Keratinocyte (primary cell): Measurements from ENCODE around the gene TRMT10A. TPM values are rescaled to one million over a fixed set of nuclear protein-coding genes. Genes with fewer than 3 reads are reported as not detected.
"Not testable (repeated sequence)": the region's sequence is repeated elsewhere in the genome, so short reads cannot be mapped to it uniquely, and the experiment has no call there.

Source experiments
- DNase-seq: peaks from one replicate; pipeline ENCODE4 v3.0.0-alpha.2; 2011; ENCODE audit warnings: low read depth, missing footprints, low spot score
- FAIRE-seq: peaks from 2 replicates; lab custom pipeline; 2011; peaks lifted over from hg19 to GRCh38; lab: Jason Lieb, UNC
- H2AFZ ChIP-seq: 2 replicates; pipeline ENCODE4 v1.6.0; 2012; ENCODE audit warnings: low read length, control low read depth, inconsistent platforms; ENCODE audit not compliant: control insufficient read depth
- H3K27ac ChIP-seq: 2 replicates; pipeline ENCODE4 v1.5.1; 2011; ENCODE audit warnings: low read length; ENCODE audit not compliant: control insufficient read depth, insufficient read depth
- H3K27me3 ChIP-seq: 3 replicates; pipeline ENCODE4 v1.6.0; 2011; ENCODE audit warnings: low read length; ENCODE audit not compliant: control insufficient read depth, insufficient read depth; ENCODE audit errors: extremely low read depth
- H3K36me3 ChIP-seq, 2 experiments: 2 replicates in 1 of 2; 3 replicates in 1 of 2; pipeline ENCODE4 v1.5.1; 2011; ENCODE audit warnings: low read length in 2 of 2, mild to moderate bottlenecking in 1 of 2; ENCODE audit not compliant: control insufficient read depth in 2 of 2, insufficient read depth in 2 of 2; ENCODE audit errors: extremely low read depth in 1 of 2
- H3K4me1 ChIP-seq: 3 replicates; pipeline ENCODE4 v1.5.1; 2011; ENCODE audit warnings: low read length; ENCODE audit not compliant: control insufficient read depth, insufficient read depth; ENCODE audit errors: extremely low read depth
- H3K4me2 ChIP-seq: 3 replicates; pipeline ENCODE4 v1.6.0; 2011; ENCODE audit warnings: low read depth, low read length; ENCODE audit not compliant: control insufficient read depth, insufficient read depth; ENCODE audit errors: extremely low read depth
- H3K4me3 ChIP-seq, 3 experiments: fragments of 200-600 bp in 1 of 3; sonication (generic) in 1 of 3; 2 replicates in 2 of 3; 3 replicates in 1 of 3; pipeline ENCODE4 v1.5.1; 2011 to 2016; ENCODE audit warnings: low read length in 3 of 3, mild to moderate bottlenecking in 3 of 3, control low read depth in 2 of 3, inconsistent platforms in 1 of 3, low read depth in 1 of 3, mixed read lengths in 1 of 3, mixed run types in 1 of 3, moderate library complexity in 1 of 3; ENCODE audit not compliant: control insufficient read depth in 2 of 3, insufficient read depth in 2 of 3; ENCODE audit errors: extremely low read depth in 1 of 3
- H3K79me2 ChIP-seq: 2 replicates; pipeline ENCODE4 v1.6.0; 2012; ENCODE audit warnings: low read length; ENCODE audit not compliant: control insufficient read depth, insufficient read depth
- H3K9ac ChIP-seq: 3 replicates; pipeline ENCODE4 v1.6.0; 2011; ENCODE audit warnings: low read length; ENCODE audit not compliant: control insufficient read depth, insufficient read depth; ENCODE audit errors: extremely low read depth
- H3K9me1 ChIP-seq: 3 replicates; pipeline ENCODE4 v1.6.0; 2011; ENCODE audit warnings: low read length; ENCODE audit not compliant: control insufficient read depth, insufficient read depth; ENCODE audit errors: extremely low read depth
- H3K9me3 ChIP-seq: 2 replicates; pipeline ENCODE4 v1.5.1; 2012; ENCODE audit warnings: low read depth, low read length; ENCODE audit not compliant: control insufficient read depth
- H4K20me1 ChIP-seq: 3 replicates; pipeline ENCODE4 v1.6.0; 2011; ENCODE audit warnings: low read length; ENCODE audit not compliant: control insufficient read depth, insufficient read depth; ENCODE audit errors: extremely low read depth
- EZH2 ChIP-seq: IDR thresholded peaks from one replicate; pipeline ENCODE4 v1.6.1; 2012; ENCODE audit warnings: inconsistent platforms, mild to moderate bottlenecking, low read length, moderate library complexity
- dilution Hi-C: fragments of 300-500 bp; cut with MboI; formaldehyde crosslinking; loops from one replicate; pipeline ENCODE4 v1.7.0; 2020; ENCODE audit warnings: low sequenced_read_pairs; ENCODE audit not compliant: extremely low pct_ligation_motif_present
- polyA plus RNA-seq, 5 experiments: library from polyadenylated mRNA; depleted of rRNA in 3 of 5; stranded (reverse) in 3 of 5; stranded (forward) in 1 of 5; unstranded in 1 of 5; fragments of >200 nt; gene quantifications; 1 replicate in 1 of 5; 2 replicates in 3 of 5; 3 replicates in 1 of 5; pipeline versions ENCODE4 v1.2.1 to v1.2.3, GENCODE V29; 2011 to 2012; ENCODE audit warnings: missing spikeins in 2 of 5, low read depth in 1 of 5, low replicate concordance in 1 of 5
- TF ChIP-seq, protein P1 (sequence below), 3 experiments: IDR thresholded peaks in 1 of 3; conservative IDR thresholded peaks in 1 of 3; optimal IDR thresholded peaks in 1 of 3; 2 replicates in 2 of 3; 3 replicates in 1 of 3; pipeline versions ENCODE3 to v1.5.1; 2011; ENCODE audit warnings: low read length in 3 of 3, mild to moderate bottlenecking in 3 of 3, moderate library complexity in 2 of 3, control low read depth in 1 of 3, inconsistent platforms in 1 of 3; ENCODE audit not compliant: insufficient read depth in 2 of 3; ENCODE audit errors: extremely low read depth in 1 of 3

The TRMT10A gene
- polyA plus RNA-seq, 1 donor (not counting 4 experiments of a cell fraction or from before 2014, with no cell fraction given): 8.2 TPM

DNA sequence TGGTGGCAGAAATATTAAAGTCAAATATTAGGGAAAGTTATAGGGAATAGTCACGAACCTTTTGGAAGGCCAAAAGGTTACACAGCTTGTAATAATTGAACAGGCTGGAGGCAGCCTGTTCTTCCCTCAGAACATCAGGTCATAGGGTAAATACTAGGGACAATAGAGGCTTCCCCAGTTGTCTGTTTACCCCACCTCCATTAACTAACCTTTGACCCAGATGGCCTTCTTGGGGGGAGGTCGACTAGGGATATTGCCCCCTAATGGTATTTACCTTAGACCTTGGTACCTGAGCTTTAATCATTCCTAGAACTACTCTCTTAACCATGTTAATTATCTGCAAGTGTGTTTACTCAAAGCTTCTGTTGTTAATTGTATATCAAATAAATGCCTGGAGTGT, 27.0 kb downstream of the TRMT10A start:
- H3K9me1 ChIP-seq: no peaks in the 10 kb centered on the region
- no peaks in the 10 kb centered on the region for H3K9me3 ChIP-seq
- no peaks in the 10 kb centered on the region for H3K27me3 ChIP-seq
- H3K9ac ChIP-seq: no peak overlapping the region
- H3K79me2 ChIP-seq: no peaks in the 10 kb centered on the region
- no peaks in the 10 kb centered on the region for H3K36me3 ChIP-seq
- H3K4me2 ChIP-seq: no peak overlapping the region
- dilution Hi-C loops: no loop called here
- H4K20me1 ChIP-seq: no peaks in the 10 kb centered on the region
- TF ChIP-seq EZH2: no peak
- TF ChIP-seq, protein P1, sequence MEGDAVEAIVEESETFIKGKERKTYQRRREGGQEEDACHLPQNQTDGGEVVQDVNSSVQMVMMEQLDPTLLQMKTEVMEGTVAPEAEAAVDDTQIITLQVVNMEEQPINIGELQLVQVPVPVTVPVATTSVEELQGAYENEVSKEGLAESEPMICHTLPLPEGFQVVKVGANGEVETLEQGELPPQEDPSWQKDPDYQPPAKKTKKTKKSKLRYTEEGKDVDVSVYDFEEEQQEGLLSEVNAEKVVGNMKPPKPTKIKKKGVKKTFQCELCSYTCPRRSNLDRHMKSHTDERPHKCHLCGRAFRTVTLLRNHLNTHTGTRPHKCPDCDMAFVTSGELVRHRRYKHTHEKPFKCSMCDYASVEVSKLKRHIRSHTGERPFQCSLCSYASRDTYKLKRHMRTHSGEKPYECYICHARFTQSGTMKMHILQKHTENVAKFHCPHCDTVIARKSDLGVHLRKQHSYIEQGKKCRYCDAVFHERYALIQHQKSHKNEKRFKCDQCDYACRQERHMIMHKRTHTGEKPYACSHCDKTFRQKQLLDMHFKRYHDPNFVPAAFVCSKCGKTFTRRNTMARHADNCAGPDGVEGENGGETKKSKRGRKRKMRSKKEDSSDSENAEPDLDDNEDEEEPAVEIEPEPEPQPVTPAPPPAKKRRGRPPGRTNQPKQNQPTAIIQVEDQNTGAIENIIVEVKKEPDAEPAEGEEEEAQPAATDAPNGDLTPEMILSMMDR (optimal IDR thresholded peaks at IDR 0.05 in 1 of 3, IDR thresholded peaks at IDR 0.05 in 1 of 3, conservative IDR thresholded peaks at IDR 0.05 in 1 of 3; ENCODE audit: extremely low read depth in 1 of 3, insufficient read depth in 2 of 3, low read length in 3 of 3): no peak
- DNase-seq (no peak), FAIRE-seq (no peak)
- no peak overlapping the region for H3K27ac ChIP-seq
- H2AFZ ChIP-seq: no peak overlapping the region
- no peak overlapping the region for H3K4me3 ChIP-seq
- no peaks in the 10 kb centered on the region for H3K4me1 ChIP-seq

DNA sequence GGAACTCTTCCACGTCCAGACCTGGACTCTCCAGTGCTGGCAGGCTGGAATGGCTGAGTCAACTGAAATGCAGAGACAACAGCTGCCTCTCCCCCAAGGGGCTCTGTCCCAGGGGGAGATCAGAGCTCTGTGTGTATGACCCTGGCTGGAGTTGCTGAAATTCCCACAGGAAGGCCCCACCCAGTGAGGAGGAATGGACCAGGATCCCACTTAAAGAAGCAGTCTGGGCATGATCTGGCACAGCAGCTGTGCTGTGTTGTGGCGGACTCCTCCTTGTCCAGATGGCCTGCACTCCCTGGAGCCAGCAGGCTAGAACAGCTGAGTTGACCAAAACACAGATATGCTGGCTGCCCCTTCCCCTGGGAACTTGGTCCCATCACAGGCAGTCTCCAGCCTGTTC, 27.6 kb downstream of the TRMT10A start:
- Histone ChIP-seq H3K79me2 (no peaks in the 10 kb centered on the region), H3K4me2 (no peak overlapping the region), H3K9ac (no peak overlapping the region), H2AFZ (no peak overlapping the region), H3K9me1 (no peaks in the 10 kb centered on the region), H3K4me1 (no peaks in the 10 kb centered on the region), H3K27me3 (no peaks in the 10 kb centered on the region), H3K36me3 (no peaks in the 10 kb centered on the region), H3K4me3 (no peak overlapping the region), H4K20me1 (no peaks in the 10 kb centered on the region), H3K27ac (no peak overlapping the region), H3K9me3 (no peaks in the 10 kb centered on the region)
- FAIRE-seq (no peak), DNase-seq (no peak)
- dilution Hi-C loops: no loop called here
- TF ChIP-seq, protein P1 (optimal IDR thresholded peaks at IDR 0.05 in 1 of 3, IDR thresholded peaks at IDR 0.05 in 1 of 3, conservative IDR thresholded peaks at IDR 0.05 in 1 of 3; ENCODE audit: extremely low read depth in 1 of 3, insufficient read depth in 2 of 3, low read length in 3 of 3): no peak
- no peak for TF ChIP-seq EZH2

DNA sequence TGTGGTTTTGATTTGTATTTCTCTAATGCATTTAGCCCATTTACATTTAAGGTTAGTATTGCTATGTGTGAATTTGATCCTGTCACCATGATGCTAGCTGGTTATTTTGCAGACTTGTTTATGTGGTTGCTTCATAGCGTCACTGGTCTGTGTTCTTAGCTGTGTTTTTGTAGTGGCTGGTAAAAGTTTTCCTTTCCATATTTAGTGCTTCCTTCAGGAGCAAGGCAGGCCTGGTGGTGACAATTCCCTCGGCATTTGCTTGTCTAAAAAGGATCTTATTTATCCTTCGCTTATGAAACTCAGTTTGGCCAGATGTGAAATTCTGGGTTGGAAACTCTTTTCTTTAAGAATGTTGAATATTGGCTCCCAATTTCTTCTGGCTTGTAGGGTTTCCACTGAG, 29.1 kb downstream of the TRMT10A start:
- H2AFZ ChIP-seq, H3K9me3 ChIP-seq, dilution Hi-C loops, H3K4me2 ChIP-seq, H3K27me3 ChIP-seq, H3K4me3 ChIP-seq, H3K79me2 ChIP-seq, H3K36me3 ChIP-seq, FAIRE-seq, H3K27ac ChIP-seq, H3K9ac ChIP-seq, H3K4me1 ChIP-seq, H3K9me1 ChIP-seq, DNase-seq, H4K20me1 ChIP-seq: not testable (repeated sequence)
